WTC11 (cell line): ENCODE results near the gene SMIM38. TPM values are rescaled to one million over a fixed set of nuclear protein-coding genes. Genes with fewer than 3 reads are reported as not detected.

Experiments used
- ATAC-seq: fragments of 200-7000 bp; cut with Tn5 transposase; 2 replicates; pipeline ENCODE4 v1.10.0; 2021; ENCODE audit warnings: mild to moderate bottlenecking, moderate library complexity
- CTCF ChIA-PET: fragments of 300-600 bp; sonication (Branson Sonifier 250); formaldehyde crosslinking; loops from one replicate; lab custom pipeline; 2021; ENCODE audit warnings: antibody characterized with exemption; lab: Charles Lee
- POLR2A ChIA-PET: fragments of 350-600 bp; sonication (Branson Sonifier 250); formaldehyde crosslinking; loops from one replicate; lab custom pipeline; 2021; ENCODE audit warnings: antibody characterized with exemption; lab: Charles Lee
- DNase-seq: peaks from one replicate; pipeline ENCODE4 v3.0.0; 2021; ENCODE audit warnings: low spot score
- H3K27ac Mint-ChIP-seq: 2 replicates; pipeline ENCODE4 v1.8.0; 2021; ENCODE audit warnings: mixed read lengths
- H3K27me3 Mint-ChIP-seq: 2 replicates; pipeline ENCODE4 v1.8.0; 2021; ENCODE audit warnings: low read depth, mild to moderate bottlenecking, moderate library complexity, mixed read lengths
- H3K36me3 Mint-ChIP-seq: 2 replicates; pipeline ENCODE4 v1.8.0; 2021; ENCODE audit warnings: mixed read lengths
- H3K4me1 Mint-ChIP-seq: 2 replicates; pipeline ENCODE4 v1.8.0; 2022; ENCODE audit warnings: mixed read lengths
- H3K4me3 Mint-ChIP-seq: 2 replicates; pipeline ENCODE4 v1.8.0; 2021; ENCODE audit warnings: mild to moderate bottlenecking, moderate library complexity, mixed read lengths
- H3K9me3 Mint-ChIP-seq: 2 replicates; pipeline ENCODE4 v1.8.0; 2021; ENCODE audit warnings: mixed read lengths
- ATF2 ChIP-seq: sonication (generic); formaldehyde crosslinking; IDR thresholded peaks from 2 replicates; pipeline ENCODE4 v1.8.1; 2022; ENCODE audit warnings: low read depth, missing genetic modification reagents, borderline replicate concordance
- CDX4 ChIP-seq: fragments of 250-450 bp; sonication (Bioruptor Pico); IDR thresholded peaks from 2 replicates; pipeline ENCODE4 v1.9.0; 2021; ENCODE audit warnings: moderate library complexity, mild to moderate bottlenecking, inconsistent platforms, borderline replicate concordance
- CTCF ChIP-seq: fragments of 200-600 bp; IDR thresholded peaks from 2 replicates; pipeline ENCODE4 v1.8.0; 2022; ENCODE audit warnings: antibody characterized with exemption
- E2F5 ChIP-seq: sonication (generic); formaldehyde crosslinking; IDR thresholded peaks from 2 replicates; pipeline ENCODE4 v1.8.1; 2022; ENCODE audit warnings: mild to moderate bottlenecking, moderate library complexity, missing genetic modification reagents
- ELF4 ChIP-seq: sonication (generic); formaldehyde crosslinking; IDR thresholded peaks from 2 replicates; pipeline ENCODE4 v1.8.1; 2022; ENCODE audit warnings: low read depth, mild to moderate bottlenecking, moderate library complexity, missing genetic modification reagents
- ESRRA ChIP-seq: sonication (generic); formaldehyde crosslinking; IDR thresholded peaks from 2 replicates; pipeline ENCODE4 v1.8.1; 2022; ENCODE audit warnings: mild to moderate bottlenecking, missing genetic modification reagents, borderline replicate concordance
- FOXJ3 ChIP-seq: sonication (generic); formaldehyde crosslinking; IDR thresholded peaks from 2 replicates; pipeline ENCODE4 v1.9.0; 2021; ENCODE audit warnings: missing genetic modification reagents, mild to moderate bottlenecking, borderline replicate concordance
- FOXP1 ChIP-seq: sonication (generic); formaldehyde crosslinking; IDR thresholded peaks from 2 replicates; pipeline ENCODE4 v1.8.0; 2022; ENCODE audit warnings: missing genetic modification reagents, mild to moderate bottlenecking, moderate library complexity, borderline replicate concordance
- IRF1 ChIP-seq: sonication (generic); formaldehyde crosslinking; IDR thresholded peaks from 2 replicates; pipeline ENCODE4 v1.8.0; 2023; ENCODE audit warnings: missing genetic modification reagents
- KAT7 ChIP-seq: sonication (generic); formaldehyde crosslinking; IDR thresholded peaks from 2 replicates; pipeline ENCODE4 v1.8.1; 2023; ENCODE audit warnings: missing genetic modification reagents, mild to moderate bottlenecking, borderline replicate concordance
- SOX15 ChIP-seq: fragments of 250-450 bp; sonication (Bioruptor Pico); IDR thresholded peaks from 2 replicates; pipeline ENCODE4 v1.9.0; 2021; ENCODE audit warnings: mild to moderate bottlenecking
- SP1 ChIP-seq: sonication (generic); formaldehyde crosslinking; conservative IDR thresholded peaks from 2 replicates; pipeline ENCODE4 v1.8.1; 2022; ENCODE audit warnings: missing genetic modification reagents
- TEAD4 ChIP-seq: sonication (generic); formaldehyde crosslinking; IDR thresholded peaks from 2 replicates; pipeline ENCODE4 v1.8.0; 2022; ENCODE audit warnings: mild to moderate bottlenecking, missing genetic modification reagents
- ZBTB43 ChIP-seq: sonication (generic); formaldehyde crosslinking; IDR thresholded peaks from 2 replicates; pipeline ENCODE4 v1.8.1; 2023; ENCODE audit warnings: mild to moderate bottlenecking, missing genetic modification reagents
- ZNF396 ChIP-seq: fragments of 250-450 bp; sonication (Bioruptor Pico); IDR thresholded peaks from 2 replicates; pipeline ENCODE4 v1.8.0; 2021; ENCODE audit warnings: mild to moderate bottlenecking, moderate library complexity, borderline replicate concordance
- ZNF423 ChIP-seq: fragments of 250-450 bp; sonication (Bioruptor Pico); IDR thresholded peaks from 2 replicates; pipeline ENCODE4 v2.1.2; 2022; ENCODE audit warnings: mild to moderate bottlenecking, moderate library complexity
- ZSCAN18 ChIP-seq: fragments of 250-450 bp; sonication (Bioruptor Pico); IDR thresholded peaks from 2 replicates; pipeline ENCODE4 v2.1.2; 2022; ENCODE audit warnings: mild to moderate bottlenecking, moderate library complexity
- total RNA-seq: library from RNA; stranded (reverse); gene quantifications from 3 replicates; pipeline ENCODE4 v1.2.3, GENCODE V29; 2021

Gene SMIM38
- total RNA-seq, 1 experiment from 2014 or later: 0.39 TPM

GRCh38 chr11:69190796-69191536 lies 35.2 kb downstream of the SMIM38 start:
- H3K4me3 Mint-ChIP-seq: no peak overlapping the region
- no peaks in the 10 kb centered on the region for H3K27me3 Mint-ChIP-seq
- H3K36me3 Mint-ChIP-seq: no peaks in the 10 kb centered on the region
- CTCF ChIA-PET: interaction anchor here (3.4 kb wide), 1 partner anchor 59 kb away, joined by 10 read pairs; no protein-coding TSS in a partner anchor
- peaks cover 32% of the 10 kb centered on the region for H3K9me3 Mint-ChIP-seq
- POLR2A ChIA-PET: no interaction called here
- TF ChIP-seq FOXP1 (CRISPR knock-in tag) (no peak), TEAD4 (no peak), CTCF (no peak), IRF1 (CRISPR knock-in tag) (no peak), ZSCAN18 (CRISPR knock-in tag) (no peak), ATF2 (CRISPR knock-in tag) (no peak), SP1 (CRISPR knock-in tag) (no peak), SOX15 (CRISPR knock-in tag) (no peak), ELF4 (CRISPR knock-in tag) (no peak)
- TF ChIP-seq, all 79 proteins: peak for 0
- peaks cover 5% of the 10 kb centered on the region for H3K4me1 Mint-ChIP-seq
- ATAC-seq (no peak), DNase-seq (no peak)
- H3K27ac Mint-ChIP-seq: no peak overlapping the region

GRCh38 chr11:69192301-69192721 lies 36.6 kb downstream of the SMIM38 start:
- no peak for TF ChIP-seq ZBTB43
- no peak for TF ChIP-seq E2F5
- H3K9me3 Mint-ChIP-seq: peaks cover 32% of the 10 kb centered on the region
- no peak overlapping the region for H3K27ac Mint-ChIP-seq
- H3K4me1 Mint-ChIP-seq: peaks cover 5% of the 10 kb centered on the region
- POLR2A ChIA-PET: no interaction called here
- ATAC-seq (no peak), DNase-seq (no peak)
- no peaks in the 10 kb centered on the region for H3K27me3 Mint-ChIP-seq
- H3K36me3 Mint-ChIP-seq: no peaks in the 10 kb centered on the region
- CTCF ChIA-PET: interaction anchor here (3.4 kb wide), 1 partner anchor 61 kb away, joined by 10 read pairs; no protein-coding TSS in a partner anchor
- H3K4me3 Mint-ChIP-seq: no peak overlapping the region

GRCh38 chr11:69193151-69193550 lies 37.4 kb downstream of the SMIM38 start:
- Mint-ChIP-seq H3K4me1 (peaks cover 5% of the 10 kb centered on the region), H3K4me3 (no peak overlapping the region), H3K27me3 (no peaks in the 10 kb centered on the region), H3K9me3 (peaks cover 25% of the 10 kb centered on the region), H3K36me3 (no peaks in the 10 kb centered on the region), H3K27ac (no peak overlapping the region)
- POLR2A ChIA-PET: no interaction called here
- CTCF ChIA-PET: interaction anchor here (3.4 kb wide), 1 partner anchor 62 kb away, joined by 10 read pairs; no protein-coding TSS in a partner anchor
- no peak for DNase-seq
- no peak for ATAC-seq
- no peak for TF ChIP-seq KAT7
- TF ChIP-seq ESRRA (CRISPR knock-in tag): no peak
- TF ChIP-seq E2F5: no peak
- no peak for TF ChIP-seq ZNF396 (CRISPR knock-in tag)
- no peak for TF ChIP-seq IRF1 (CRISPR knock-in tag)
- no peak for TF ChIP-seq FOXJ3 (CRISPR knock-in tag)
- TF ChIP-seq CDX4 (CRISPR knock-in tag): no peak
- no peak for TF ChIP-seq ZNF423
